A375 (cell line): ENCODE data around the gene TRMT61A. TPM values are rescaled to one million over a fixed set of nuclear protein-coding genes. Genes with fewer than 3 reads are reported as not detected.

Experiments
- small RNA-seq: library from RNA; depleted of rRNA; stranded (forward); fragments of <200 nt; gene quantifications from one replicate; pipeline ENCODE3, GENCODE V24; 2014
- total RNA-seq: library from RNA; depleted of rRNA; stranded (reverse); fragments of >200 nt; shearing (Covaris generic); gene quantifications from 2 replicates; pipeline ENCODE4 v1.2.3, GENCODE V29; 2014; rRNA removed

TRMT61A gene
- total RNA-seq: 24.2 and 29.2 TPM in 2 replicates

DNA sequence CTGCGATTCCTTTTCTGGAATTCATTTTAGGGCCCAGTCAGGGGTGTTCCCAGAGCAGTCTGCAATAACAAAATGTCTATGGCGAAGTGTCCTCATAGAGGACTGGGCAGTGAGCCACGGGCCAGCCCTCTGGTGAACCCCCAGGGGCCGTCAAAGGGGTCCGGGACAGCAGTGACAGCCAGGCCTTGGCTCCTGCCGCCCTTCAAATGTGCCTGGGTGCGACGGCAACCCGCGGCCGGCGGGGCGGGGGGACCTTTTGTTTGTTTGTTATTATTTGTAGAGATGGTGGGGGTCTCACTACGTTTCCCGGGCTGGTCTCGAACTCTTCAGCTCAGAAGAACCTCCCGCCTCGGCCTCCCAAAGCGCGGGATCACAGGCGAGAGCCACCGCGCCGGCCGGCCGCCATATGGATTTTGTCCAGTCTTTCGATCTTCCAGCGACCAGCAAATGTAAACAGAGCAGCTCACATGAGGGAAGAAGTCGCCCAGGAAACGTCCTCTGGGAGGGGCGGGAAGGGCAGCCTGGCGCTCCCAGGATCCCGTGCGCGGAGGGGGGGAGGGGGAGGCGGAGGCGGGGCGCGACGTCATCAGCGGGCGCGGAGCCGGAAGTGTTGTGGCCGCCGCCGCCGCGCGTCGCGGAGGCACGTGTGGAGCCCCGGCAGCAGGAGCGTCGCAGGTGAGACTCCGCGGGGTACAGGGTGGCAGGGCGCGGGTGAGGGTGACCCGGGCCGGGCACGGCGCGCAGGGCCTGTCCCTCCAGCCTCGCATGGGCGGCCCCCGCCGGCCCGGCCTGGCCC is at the start of gene TRMT61A:
TRMT61A (plus strand) TSS at position 610 of the 796 bp plus-strand sequence. CDS start 783 bp downstream, outside the sequence.

DNA sequence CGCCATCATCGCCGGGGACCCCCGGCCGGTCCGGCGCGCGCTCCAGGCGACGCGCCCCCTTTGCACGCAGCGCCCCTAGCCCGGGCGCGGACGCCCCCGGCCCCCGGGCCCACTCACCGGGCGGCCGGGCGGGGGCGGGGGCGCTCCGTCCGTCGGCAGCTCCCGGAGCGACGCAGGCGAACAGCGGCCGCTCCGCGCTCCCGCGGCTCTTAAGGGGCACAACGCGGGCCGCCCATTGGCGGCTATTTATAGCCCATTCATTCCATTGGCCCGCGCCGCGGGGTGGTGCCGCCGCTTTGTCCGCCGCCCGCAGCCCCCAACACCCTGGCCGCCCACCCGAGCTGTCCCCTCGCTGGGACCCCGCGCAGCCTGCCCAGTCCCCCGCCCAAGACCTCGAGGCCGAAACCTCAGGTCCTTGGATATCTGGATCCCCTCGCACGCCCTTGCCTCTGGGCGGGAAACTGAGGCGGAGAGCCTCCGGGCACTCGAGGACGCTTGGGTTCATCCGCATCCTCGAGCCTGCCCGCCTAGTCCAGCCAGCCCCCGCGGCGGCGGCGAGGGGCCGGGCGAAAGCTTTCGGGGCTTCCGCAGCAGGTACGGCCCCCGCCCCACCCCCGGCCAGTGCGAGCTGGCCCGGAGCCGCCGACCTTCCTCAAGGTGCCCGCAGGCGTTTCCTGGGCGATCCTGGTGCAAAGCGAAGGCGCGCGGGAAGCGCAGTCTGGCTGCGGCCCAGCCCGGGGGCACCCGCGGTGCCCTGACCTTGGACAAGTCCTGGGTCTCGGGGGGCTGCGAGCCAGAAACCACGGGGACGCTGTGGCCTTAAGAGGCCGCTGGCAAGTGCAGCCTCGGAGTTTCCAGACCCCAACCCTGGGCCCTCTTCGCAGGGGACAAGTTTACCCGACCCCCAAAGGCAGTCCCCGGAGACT is 6.1 kb upstream of the TRMT61A start, which contains the start of gene CKB:
CKB (minus strand) TSS at position 182 of the 926 bp plus-strand sequence. CDS start 337 bp downstream, outside the sequence.

DNA sequence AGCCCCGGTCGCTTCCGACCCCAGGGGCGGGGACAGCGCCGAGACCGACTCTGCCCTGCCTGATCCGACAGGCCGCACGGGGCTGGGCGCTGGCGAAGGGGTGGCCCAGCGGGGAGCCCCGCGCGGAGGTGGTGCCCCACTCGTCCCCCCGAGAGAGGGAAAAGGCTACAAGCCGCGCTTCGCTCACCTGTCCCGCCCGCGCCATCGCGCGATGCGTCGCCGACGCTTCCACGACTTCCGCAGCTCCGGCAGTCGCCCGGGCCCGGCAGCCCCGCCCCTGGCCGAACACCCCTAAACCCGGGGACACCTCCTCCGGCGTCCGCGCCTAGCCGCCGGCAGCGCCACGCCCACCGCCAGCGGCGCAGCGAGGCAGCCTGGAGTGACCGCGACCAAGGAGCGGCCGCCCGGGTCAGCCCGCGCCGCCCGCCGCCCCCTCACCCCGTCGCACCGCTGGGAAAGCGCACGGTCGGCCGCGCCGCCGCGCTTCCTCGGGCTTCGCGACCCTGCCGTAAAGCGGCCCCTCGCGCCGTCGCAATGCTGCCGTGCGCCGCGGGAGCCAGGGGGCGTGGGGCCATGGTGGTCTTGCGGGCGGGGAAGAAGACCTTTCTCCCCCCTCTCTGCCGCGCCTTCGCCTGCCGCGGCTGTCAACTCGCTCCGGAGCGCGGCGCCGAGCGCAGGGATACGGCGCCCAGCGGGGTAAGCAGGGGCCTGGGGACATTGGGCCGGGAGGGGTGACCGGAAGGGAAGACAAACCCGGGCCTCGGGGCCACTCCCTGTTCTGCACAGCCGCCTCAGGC is 33.6 kb downstream of the TRMT61A start, which contains the start of the genes BAG5 and COA8:
BAG5 (minus strand) TSS at position 229 of the 797 bp plus-strand sequence. CDS start 1,493 bp downstream, outside the sequence.
COA8 (plus strand) TSS at position 532 of the 797 bp plus-strand sequence; CDS start at position 574, 42 bp downstream.

Small RNAs within 50 kb of the gene (small RNA-seq; reads per million reads assigned to genes)
- 0.80 reads per million, percentile 47 among the genes with 10 or more reads in this experiment for gene RNU4-68P
- gene RNU7-160P: not detected

Other genes with a start within 250 kb of the TRMT61A start
- gene EIF5, start 195.0 kb upstream of the TRMT61A start, total RNA-seq: 118 TPM in 2 replicates
- gene MARK3, start 143.8 kb upstream of the TRMT61A start, total RNA-seq: 74.3 and 75.0 TPM in 2 replicates
- gene CKB, start 6.4 kb upstream of the TRMT61A start, total RNA-seq: 161 and 215 TPM in 2 replicates
- 11.4 and 13.9 TPM in 2 replicates for gene BAG5, start 33.5 kb downstream of the TRMT61A start, total RNA-seq
- gene COA8, start 33.8 kb downstream of the TRMT61A start, total RNA-seq: 14.6 and 20.0 TPM in 2 replicates
- gene KLC1, start 100.0 kb downstream of the TRMT61A start, total RNA-seq: 189 and 272 TPM in 2 replicates
- 40.6 and 43.3 TPM in 2 replicates for gene XRCC3, start 186.3 kb downstream of the TRMT61A start, total RNA-seq
- gene ZFYVE21, start 186.6 kb downstream of the TRMT61A start, total RNA-seq: 13.8 and 15.4 TPM in 2 replicates